ENCODE measurements around the gene KCNJ16.

The KCNJ16 gene

DNA sequence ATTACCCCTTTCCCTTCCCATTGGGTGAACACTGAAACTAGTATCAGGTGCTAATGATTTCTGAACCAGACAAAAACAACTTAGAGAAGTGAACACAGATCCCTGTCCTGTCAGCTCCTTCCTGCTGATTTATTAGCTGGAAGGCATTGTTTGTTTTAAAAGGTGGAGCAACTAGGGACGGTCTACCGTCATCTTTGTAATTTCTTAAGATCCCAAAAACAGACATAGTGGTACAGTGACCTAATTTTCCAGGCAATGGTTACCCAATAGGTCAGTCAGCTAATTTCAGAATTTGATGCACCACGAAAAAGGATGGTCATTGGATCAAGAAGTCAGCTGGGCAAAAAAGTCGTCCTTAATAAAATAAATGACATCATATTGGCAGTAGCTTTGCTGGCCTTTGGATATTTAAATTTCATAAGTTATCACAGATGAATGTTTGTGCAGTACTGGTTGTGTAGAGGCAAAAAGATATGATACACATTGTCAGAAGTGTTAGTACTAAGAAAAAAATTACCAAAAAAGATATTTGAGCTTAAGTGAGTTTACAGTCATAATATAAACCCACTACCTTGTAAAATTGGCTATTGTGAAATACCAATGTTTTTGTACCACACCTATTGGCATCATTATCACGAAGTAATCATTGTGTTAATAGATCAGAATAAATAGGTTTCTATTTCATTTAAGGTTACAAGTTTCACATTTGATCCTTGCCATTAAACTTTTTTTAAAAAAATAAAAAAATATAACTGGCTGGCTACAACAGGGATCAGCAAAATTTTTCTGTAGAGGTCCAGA is 27.2 kb upstream of the KCNJ16 start:
- Histone ChIP-seq H3K27ac (ENCODE audit: low read length) (no peak overlapping the region), H3K27me3 (ENCODE audit: control insufficient read depth, insufficient read depth, low read length) (no peaks in the 10 kb centered on the region), H3K36me3 (ENCODE audit: control insufficient read depth, low read depth, low read length) (no peaks in the 10 kb centered on the region), H3K9ac (ENCODE audit: low read length) (no peak overlapping the region), H3K4me3 (ENCODE audit: low read length) (no peak overlapping the region), H3K4me1 (ENCODE audit: control insufficient read depth, low read depth, low read length) (no peaks in the 10 kb centered on the region), H3K9me3 (ENCODE audit: control insufficient read depth, low read depth, low read length) (no peaks in the 10 kb centered on the region)

DNA sequence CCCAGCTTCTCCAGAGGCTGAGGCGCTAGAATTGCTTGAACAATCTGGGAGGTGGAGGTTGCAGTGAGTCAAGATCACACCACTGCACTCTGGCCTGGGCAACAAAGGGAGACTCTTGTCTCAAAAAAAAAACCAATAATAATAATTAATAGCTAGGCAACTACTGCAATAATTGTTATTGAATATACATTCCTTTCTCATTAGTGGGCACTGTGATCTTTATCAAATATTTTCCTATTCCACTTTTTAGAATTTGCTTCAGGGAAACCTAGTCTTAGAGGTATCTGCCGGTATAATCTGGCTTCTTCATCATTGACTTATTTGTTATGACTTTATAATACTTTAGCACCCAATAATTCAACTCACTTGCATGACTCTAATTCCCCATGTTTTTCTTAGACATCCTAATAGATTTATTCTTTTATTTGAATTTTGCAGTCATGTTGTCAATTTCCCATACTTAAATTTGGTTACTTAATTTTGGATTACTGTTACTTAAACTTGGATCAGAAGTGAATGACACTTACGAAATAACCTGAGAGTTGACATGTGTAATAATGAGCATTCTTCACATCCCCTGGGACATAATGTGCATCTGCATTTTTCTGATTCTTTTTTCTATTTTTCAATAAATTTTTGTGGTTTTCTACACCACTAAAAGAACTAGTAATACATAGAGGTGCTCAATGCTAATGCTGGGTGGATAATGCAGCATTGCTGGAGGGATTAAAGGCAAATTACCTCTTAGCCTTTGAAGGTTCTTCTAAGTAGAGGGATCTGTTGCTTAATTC is 25.0 kb upstream of the KCNJ16 start:
- Histone ChIP-seq H3K27me3 (ENCODE audit: control insufficient read depth, insufficient read depth, low read length) (no peaks in the 10 kb centered on the region), H3K4me3 (ENCODE audit: low read length) (no peak overlapping the region), H3K9me3 (ENCODE audit: control insufficient read depth, low read depth, low read length) (no peaks in the 10 kb centered on the region), H3K4me1 (ENCODE audit: control insufficient read depth, low read depth, low read length) (peaks cover under 1% of the 10 kb centered on the region), H3K27ac (ENCODE audit: low read length) (no peak overlapping the region), H3K36me3 (ENCODE audit: control insufficient read depth, low read depth, low read length) (no peaks in the 10 kb centered on the region), H3K9ac (ENCODE audit: low read length) (no peak overlapping the region)

DNA sequence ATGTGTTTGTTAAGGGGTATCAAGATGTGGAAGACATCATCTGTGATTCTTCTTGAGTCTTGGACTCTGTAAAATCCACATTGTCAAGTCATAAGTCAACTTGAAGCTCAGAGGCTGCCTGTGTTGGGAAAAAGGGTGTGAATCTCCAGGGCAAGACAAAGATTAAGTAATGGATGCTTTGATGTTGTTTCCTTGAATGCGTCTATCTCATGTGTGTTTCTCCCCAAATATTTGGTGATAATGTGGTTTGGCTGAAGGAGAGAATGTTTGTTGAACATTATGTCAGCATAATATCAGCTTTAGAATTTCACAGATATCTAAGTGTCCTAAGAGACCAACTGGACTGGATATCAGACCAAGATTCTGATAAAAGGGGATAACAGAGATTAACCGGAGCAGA is 24.1 kb upstream of the KCNJ16 start:
- Histone ChIP-seq H3K4me3 (ENCODE audit: low read length) (no peak overlapping the region), H3K27ac (ENCODE audit: low read length) (no peak overlapping the region), H3K27me3 (ENCODE audit: control insufficient read depth, insufficient read depth, low read length) (no peaks in the 10 kb centered on the region), H3K9me3 (ENCODE audit: control insufficient read depth, low read depth, low read length) (no peaks in the 10 kb centered on the region), H3K4me1 (ENCODE audit: control insufficient read depth, low read depth, low read length) (peaks cover 5% of the 10 kb centered on the region), H3K36me3 (ENCODE audit: control insufficient read depth, low read depth, low read length) (no peaks in the 10 kb centered on the region), H3K9ac (ENCODE audit: low read length) (no peak overlapping the region)

DNA sequence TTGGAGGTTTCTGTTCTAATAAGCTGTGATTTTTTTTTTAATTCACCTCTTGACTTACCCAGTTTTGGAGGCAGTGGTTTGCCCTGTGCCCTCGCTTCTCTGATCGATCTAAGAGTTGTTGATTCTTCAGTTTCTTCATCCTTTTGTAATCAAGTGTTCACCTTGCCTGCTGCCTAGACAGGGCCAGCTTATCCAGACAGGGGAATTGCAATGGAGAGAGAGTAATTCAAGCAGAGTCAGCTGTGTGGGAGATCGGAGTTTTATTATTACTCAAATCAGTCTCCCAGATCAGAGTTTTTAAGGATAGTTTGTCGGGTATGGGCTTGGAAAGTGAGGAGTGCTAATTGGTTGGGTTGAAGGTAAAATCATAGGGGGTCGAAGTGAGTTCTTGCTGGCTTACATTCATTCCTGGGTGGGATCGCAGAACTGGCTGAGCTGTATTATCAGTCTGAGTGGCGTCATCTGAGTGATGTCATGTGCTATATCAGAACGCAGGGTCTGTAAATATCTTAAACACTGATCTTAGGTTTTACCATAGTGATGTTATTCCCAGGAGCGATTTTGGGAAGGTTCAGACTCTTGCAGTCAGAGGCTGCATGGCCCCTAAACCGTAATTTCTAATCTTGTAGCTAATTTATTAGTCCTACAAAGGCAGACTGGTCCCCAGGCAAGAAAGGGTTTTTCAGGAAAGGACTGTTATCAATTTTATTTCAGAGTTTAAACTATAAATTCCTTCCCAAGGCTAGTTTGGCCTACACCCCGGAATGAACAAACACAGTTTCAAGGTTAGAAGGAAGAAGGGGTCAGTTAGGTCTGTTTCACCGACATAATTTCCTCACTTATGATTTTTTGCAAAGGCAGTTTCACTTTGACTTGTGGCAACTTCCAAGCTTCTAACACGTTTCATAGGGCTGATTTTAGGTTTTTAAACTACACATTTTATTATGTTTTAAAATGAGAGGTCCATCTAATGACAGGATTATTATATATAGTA is 21.5 kb upstream of the KCNJ16 start:
- no peak overlapping the region for H3K9ac ChIP-seq (ENCODE audit: low read length)
- no peaks in the 10 kb centered on the region for H3K9me3 ChIP-seq (ENCODE audit: control insufficient read depth, low read depth, low read length)
- H3K36me3 ChIP-seq (ENCODE audit: control insufficient read depth, low read depth, low read length): no peaks in the 10 kb centered on the region
- no peak overlapping the region for H3K4me3 ChIP-seq (ENCODE audit: low read length)
- H3K27ac ChIP-seq (ENCODE audit: low read length): no peak overlapping the region
- no peaks in the 10 kb centered on the region for H3K27me3 ChIP-seq (ENCODE audit: control insufficient read depth, insufficient read depth, low read length)
- H3K4me1 ChIP-seq (ENCODE audit: control insufficient read depth, low read depth, low read length): peaks cover 5% of the 10 kb centered on the region

DNA sequence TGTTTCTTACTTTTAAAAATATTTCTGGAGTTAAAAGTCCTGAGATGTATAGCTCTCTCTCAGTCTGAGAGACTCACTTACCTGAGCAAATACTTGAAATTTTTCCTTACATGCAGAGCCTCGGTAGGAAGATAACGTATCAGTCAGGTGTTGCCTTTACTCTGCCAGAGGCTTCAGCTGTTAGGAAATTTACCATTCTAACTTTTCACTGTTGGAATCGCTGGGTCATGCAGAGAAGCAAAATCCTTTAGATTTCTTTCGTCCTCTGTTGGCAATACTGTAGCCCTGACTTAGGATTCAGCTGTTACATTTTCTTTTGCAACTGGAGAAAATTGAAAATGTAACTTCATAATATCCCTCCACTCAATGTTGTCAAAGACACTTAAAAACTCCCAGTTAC is 20.0 kb upstream of the KCNJ16 start:
- no peak overlapping the region for H3K9ac ChIP-seq (ENCODE audit: low read length)

DNA sequence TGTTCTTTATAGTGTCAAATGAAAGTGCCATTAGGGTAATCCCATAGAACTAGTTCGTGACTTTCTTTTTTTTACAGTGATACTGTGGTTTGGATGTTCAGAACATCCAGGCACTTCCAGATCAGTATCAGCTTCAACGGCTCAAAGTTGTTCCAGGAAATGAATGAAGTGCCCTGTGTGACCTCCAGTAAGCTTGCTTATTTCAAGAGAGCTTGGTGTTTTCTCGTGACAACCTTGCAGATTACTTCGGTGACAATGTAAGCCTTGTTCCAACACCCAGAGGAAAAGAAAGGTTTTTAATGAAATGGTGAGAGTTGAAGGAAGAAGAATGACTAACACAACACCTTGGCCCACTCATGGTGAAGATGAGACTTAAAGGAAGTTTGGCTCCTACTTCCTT is 16.0 kb upstream of the KCNJ16 start:
- H3K9me3 ChIP-seq (ENCODE audit: control insufficient read depth, low read depth, low read length): no peaks in the 10 kb centered on the region
- H3K27ac ChIP-seq (ENCODE audit: low read length): no peak overlapping the region
- H3K4me1 ChIP-seq (ENCODE audit: control insufficient read depth, low read depth, low read length): peaks cover 5% of the 10 kb centered on the region
- H3K27me3 ChIP-seq (ENCODE audit: control insufficient read depth, insufficient read depth, low read length): no peaks in the 10 kb centered on the region
- no peak overlapping the region for H3K9ac ChIP-seq (ENCODE audit: low read length)
- H3K36me3 ChIP-seq (ENCODE audit: control insufficient read depth, low read depth, low read length): no peaks in the 10 kb centered on the region
- no peak overlapping the region for H3K4me3 ChIP-seq (ENCODE audit: low read length)

More for the DNA sequence above, 20.0 kb upstream of the KCNJ16 start:
- no peak overlapping the region for H3K4me3 ChIP-seq (ENCODE audit: low read length)
- H3K4me1 ChIP-seq (ENCODE audit: control insufficient read depth, low read depth, low read length): peaks cover 5% of the 10 kb centered on the region
- H3K27me3 ChIP-seq (ENCODE audit: control insufficient read depth, insufficient read depth, low read length): no peaks in the 10 kb centered on the region
- no peak overlapping the region for H3K27ac ChIP-seq (ENCODE audit: low read length)
- no peaks in the 10 kb centered on the region for H3K36me3 ChIP-seq (ENCODE audit: control insufficient read depth, low read depth, low read length)
- H3K9me3 ChIP-seq (ENCODE audit: control insufficient read depth, low read depth, low read length): no peaks in the 10 kb centered on the region

DNA sequence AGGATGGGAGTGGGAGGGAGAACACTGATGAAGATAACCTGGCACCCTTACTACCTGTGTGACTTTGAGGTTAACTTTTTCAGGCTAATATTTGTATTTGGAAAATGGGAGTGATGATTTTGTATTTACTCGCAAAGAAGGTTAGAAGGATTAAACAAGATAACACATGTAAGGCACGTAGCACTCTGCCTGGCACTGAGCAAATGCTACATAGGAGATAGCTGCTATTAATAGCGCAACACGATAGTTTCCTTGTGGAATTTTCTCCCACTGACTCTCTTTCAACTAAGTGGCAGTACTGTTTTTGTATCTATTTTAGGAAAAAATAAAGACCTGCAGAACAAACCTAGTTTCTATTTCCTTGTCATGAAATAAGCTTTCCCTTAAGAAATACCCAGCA is 15.4 kb upstream of the KCNJ16 start:
- Histone ChIP-seq H3K9me3 (ENCODE audit: control insufficient read depth, low read depth, low read length) (no peaks in the 10 kb centered on the region), H3K27ac (ENCODE audit: low read length) (no peak overlapping the region), H3K27me3 (ENCODE audit: control insufficient read depth, insufficient read depth, low read length) (no peaks in the 10 kb centered on the region), H3K4me1 (ENCODE audit: control insufficient read depth, low read depth, low read length) (peaks cover 5% of the 10 kb centered on the region), H3K36me3 (ENCODE audit: control insufficient read depth, low read depth, low read length) (no peaks in the 10 kb centered on the region), H3K4me3 (ENCODE audit: low read length) (no peak overlapping the region), H3K9ac (ENCODE audit: low read length) (no peak overlapping the region)

DNA sequence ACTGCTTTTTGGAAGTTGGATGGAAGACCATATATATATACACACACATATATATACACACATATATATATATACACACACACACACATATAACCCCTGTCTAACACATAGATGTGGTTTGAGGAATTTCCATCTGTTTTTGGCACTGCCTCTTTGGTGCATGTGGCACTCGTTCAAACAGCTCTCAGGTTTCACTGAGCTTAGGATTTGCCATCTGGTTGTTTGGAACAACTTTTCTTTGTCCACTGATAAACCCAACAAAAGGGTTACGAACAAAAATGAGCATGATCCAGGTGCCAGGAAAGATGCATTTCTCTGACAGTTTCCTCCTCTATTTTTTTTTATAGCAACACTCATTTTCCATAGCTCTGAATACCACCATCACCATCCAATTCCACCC is 14.6 kb upstream of the KCNJ16 start:
- Histone ChIP-seq H3K4me3 (ENCODE audit: low read length) (no peak overlapping the region), H3K27me3 (ENCODE audit: control insufficient read depth, insufficient read depth, low read length) (no peaks in the 10 kb centered on the region), H3K36me3 (ENCODE audit: control insufficient read depth, low read depth, low read length) (no peaks in the 10 kb centered on the region), H3K4me1 (ENCODE audit: control insufficient read depth, low read depth, low read length) (no peaks in the 10 kb centered on the region), H3K27ac (ENCODE audit: low read length) (no peak overlapping the region), H3K9ac (ENCODE audit: low read length) (no peak overlapping the region), H3K9me3 (ENCODE audit: control insufficient read depth, low read depth, low read length) (no peaks in the 10 kb centered on the region)

DNA sequence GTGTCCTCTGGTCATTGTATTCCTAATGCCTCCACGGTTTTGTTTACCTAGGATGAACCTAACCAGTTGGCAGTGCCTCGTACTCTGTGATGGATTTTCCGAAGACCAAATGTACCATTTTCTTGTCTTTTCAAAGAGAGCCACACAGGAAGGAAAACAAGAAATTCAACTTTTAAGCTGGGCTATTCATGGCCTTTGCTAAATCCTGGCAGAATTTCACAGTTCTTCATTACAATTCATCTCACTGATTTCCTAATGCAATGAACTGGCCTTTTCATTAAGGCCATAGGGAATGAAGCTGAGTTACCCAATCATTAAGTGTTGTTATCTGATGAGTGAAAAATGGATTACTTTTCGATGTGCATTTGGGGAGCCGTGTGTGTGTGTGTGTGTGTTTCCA is 7.9 kb upstream of the KCNJ16 start:
- H3K9ac ChIP-seq (ENCODE audit: low read length): no peak overlapping the region
- peaks cover 10% of the 10 kb centered on the region for H3K4me1 ChIP-seq (ENCODE audit: control insufficient read depth, low read depth, low read length)
- no peaks in the 10 kb centered on the region for H3K36me3 ChIP-seq (ENCODE audit: control insufficient read depth, low read depth, low read length)
- no peak overlapping the region for H3K4me3 ChIP-seq (ENCODE audit: low read length)
- no peak overlapping the region for H3K27ac ChIP-seq (ENCODE audit: low read length)
- no peaks in the 10 kb centered on the region for H3K27me3 ChIP-seq (ENCODE audit: control insufficient read depth, insufficient read depth, low read length)
- no peaks in the 10 kb centered on the region for H3K9me3 ChIP-seq (ENCODE audit: control insufficient read depth, low read depth, low read length)

DNA sequence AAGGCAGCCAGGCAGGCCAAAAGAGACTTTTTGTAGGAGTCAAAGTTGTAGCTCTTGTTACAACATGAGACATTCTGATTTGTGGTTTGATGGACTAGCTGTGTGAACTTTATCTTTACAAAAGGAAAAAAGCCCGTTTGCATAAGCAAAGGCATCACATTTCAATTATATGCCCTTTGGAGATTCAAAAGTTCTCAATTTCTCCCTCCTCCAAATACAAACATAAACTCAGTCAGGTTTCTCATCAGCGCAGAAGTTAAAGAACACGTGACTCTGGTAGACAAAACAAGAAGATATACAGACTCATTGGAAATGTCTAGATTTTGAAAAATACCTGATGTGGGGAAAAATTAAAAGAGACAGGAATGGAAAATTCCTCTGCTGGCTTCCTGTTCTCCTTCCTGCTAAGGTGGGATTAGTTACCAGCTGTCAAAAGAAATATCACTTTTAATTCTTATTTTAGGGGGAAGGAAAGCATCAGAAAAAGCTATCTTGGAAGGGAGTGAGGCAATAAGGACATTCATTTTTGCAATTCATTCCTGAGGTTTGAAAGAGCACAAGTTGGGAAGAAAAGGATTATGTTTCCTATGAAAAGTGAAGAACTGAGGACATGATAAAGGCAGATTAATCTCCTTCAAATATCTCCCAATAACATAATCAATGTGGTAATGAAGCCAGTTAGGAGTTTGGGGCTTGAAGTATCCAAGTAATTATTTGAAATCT is 4.6 kb upstream of the KCNJ16 start:
- Histone ChIP-seq H3K27me3 (ENCODE audit: control insufficient read depth, insufficient read depth, low read length) (no peaks in the 10 kb centered on the region), H3K4me3 (ENCODE audit: low read length) (no peak overlapping the region), H3K36me3 (ENCODE audit: control insufficient read depth, low read depth, low read length) (no peaks in the 10 kb centered on the region), H3K27ac (ENCODE audit: low read length) (no peak overlapping the region), H3K9ac (ENCODE audit: low read length) (no peak overlapping the region), H3K9me3 (ENCODE audit: control insufficient read depth, low read depth, low read length) (no peaks in the 10 kb centered on the region), H3K4me1 (ENCODE audit: control insufficient read depth, low read depth, low read length) (peaks cover 10% of the 10 kb centered on the region)

DNA sequence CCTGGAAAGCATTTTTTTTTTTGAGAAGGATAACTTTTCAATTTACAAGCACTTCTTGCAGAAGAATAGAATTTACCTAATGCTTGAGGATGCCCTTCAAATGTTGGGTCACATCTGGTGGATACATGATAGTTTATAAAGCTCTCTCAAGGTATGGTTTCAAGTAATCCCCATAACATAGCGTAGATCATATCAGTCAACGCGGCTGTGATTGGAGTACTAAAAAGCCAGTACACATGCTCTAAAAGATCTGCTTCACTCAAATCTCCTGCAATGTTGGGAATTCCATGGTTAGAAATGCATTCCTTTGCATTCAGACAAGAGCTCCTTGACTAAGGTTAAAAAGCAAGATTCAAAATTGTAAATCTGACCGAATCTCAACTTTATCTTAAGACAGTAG is 3.9 kb upstream of the KCNJ16 start:
- Histone ChIP-seq H3K27me3 (ENCODE audit: control insufficient read depth, insufficient read depth, low read length) (no peaks in the 10 kb centered on the region), H3K4me3 (ENCODE audit: low read length) (no peak overlapping the region), H3K36me3 (ENCODE audit: control insufficient read depth, low read depth, low read length) (no peaks in the 10 kb centered on the region), H3K9me3 (ENCODE audit: control insufficient read depth, low read depth, low read length) (no peaks in the 10 kb centered on the region), H3K27ac (ENCODE audit: low read length) (no peak overlapping the region), H3K4me1 (ENCODE audit: control insufficient read depth, low read depth, low read length) (peaks cover 10% of the 10 kb centered on the region), H3K9ac (ENCODE audit: low read length) (no peak overlapping the region)

Data from iPS-18a (cell line).